OCI-LY1 (cell line): Measurements from ENCODE around the gene CFI.

Experiments used
- H2AFZ ChIP-seq: fragments of 200-600 bp; sonication (generic), shearing (Covaris generic); 2 replicates; pipeline ENCODE4 v1.6.0; 2014; ENCODE audit warnings: antibody characterized with exemption, mild to moderate bottlenecking, low read length
- H3F3A ChIP-seq: fragments of 200-600 bp; sonication (generic), shearing (Covaris generic); 2 replicates; pipeline ENCODE4 v1.6.0; 2014; ENCODE audit warnings: mild to moderate bottlenecking, antibody characterized with exemption, low read length, moderate library complexity; ENCODE audit not compliant: insufficient read depth
- H3K27ac ChIP-seq: fragments of 200-600 bp; sonication (generic); 2 replicates; pipeline ENCODE4 v1.5.1; 2014; ENCODE audit warnings: low read length, mixed run types, mild to moderate bottlenecking, low read depth; ENCODE audit not compliant: poor library complexity, severe bottlenecking
- H3K27me3 ChIP-seq: fragments of 200-600 bp; sonication (generic); 2 replicates; pipeline ENCODE4 v1.6.0; 2014; ENCODE audit warnings: antibody characterized with exemption, mild to moderate bottlenecking, low read length, moderate library complexity; ENCODE audit not compliant: insufficient read depth
- H3K36me3 ChIP-seq: fragments of 200-600 bp; sonication (generic); 2 replicates; pipeline ENCODE4 v1.6.1; 2014; ENCODE audit warnings: mild to moderate bottlenecking, antibody characterized with exemption, low read length, moderate library complexity, mixed read lengths; ENCODE audit not compliant: insufficient read depth
- H3K4me1 ChIP-seq: fragments of 200-600 bp; sonication (generic); 2 replicates; pipeline ENCODE4 v1.5.1; 2014; ENCODE audit warnings: mild to moderate bottlenecking, low read length, moderate library complexity; ENCODE audit not compliant: insufficient read depth, severe bottlenecking
- H3K4me2 ChIP-seq: fragments of 200-600 bp; sonication (generic), shearing (Covaris generic); 2 replicates; pipeline ENCODE4 v1.6.1; 2014; ENCODE audit warnings: low read length
- H3K4me3 ChIP-seq: fragments of 200-600 bp; sonication (generic); 2 replicates; pipeline ENCODE4 v1.5.1; 2014; ENCODE audit warnings: low read length, low read depth, mild to moderate bottlenecking, mixed read lengths; ENCODE audit not compliant: poor library complexity, severe bottlenecking
- H3K79me2 ChIP-seq: fragments of 200-600 bp; shearing (Covaris generic); 2 replicates; pipeline ENCODE4 v1.6.1; 2016; ENCODE audit warnings: mixed run types, low read length, mixed read lengths; ENCODE audit not compliant: insufficient read depth
- H3K9ac ChIP-seq: fragments of 200-600 bp; sonication (generic), shearing (Covaris generic); 2 replicates; pipeline ENCODE4 v1.6.1; 2014; ENCODE audit warnings: mild to moderate bottlenecking, low read length, mixed read lengths
- H3K9me2 ChIP-seq: fragments of 200-600 bp; sonication (generic), shearing (Covaris generic); 2 replicates; pipeline ENCODE4 v1.6.1; 2014; ENCODE audit warnings: low read depth, mild to moderate bottlenecking, low read length, mixed read lengths
- H3K9me3 ChIP-seq: fragments of 200-600 bp; shearing (Covaris generic); 2 replicates; pipeline ENCODE4 v1.6.1; 2014; ENCODE audit warnings: low read length, mixed read lengths
- H4K20me1 ChIP-seq: fragments of 200-600 bp; sonication (generic), shearing (Covaris generic); 2 replicates; pipeline ENCODE4 v1.6.0; 2016; ENCODE audit warnings: mild to moderate bottlenecking, low read length; ENCODE audit not compliant: insufficient read depth
- EZH2 ChIP-seq: fragments of 200-600 bp; sonication (generic), shearing (Covaris generic); IDR thresholded peaks from 2 replicates; pipeline ENCODE4 v1.8.0; 2017; ENCODE audit warnings: borderline replicate concordance, mixed run types, mild to moderate bottlenecking, antibody characterized with exemption, low read length, moderate library complexity, mixed read lengths
- TF ChIP-seq, protein P1 (sequence below): fragments of 200-600 bp; sonication (generic), shearing (Covaris generic); IDR thresholded peaks from 2 replicates; pipeline ENCODE4 v1.5.1; 2017; ENCODE audit warnings: mild to moderate bottlenecking, antibody characterized with exemption, low read length, moderate library complexity, mixed read lengths

Gene CFI

GRCh38 chr4:109713500-109713899, 88.3 kb downstream of the CFI start:
- Histone ChIP-seq H3K4me1 (no peaks in the 10 kb centered on the region), H3K9ac (no peak overlapping the region), H4K20me1 (no peaks in the 10 kb centered on the region), H3K27ac (no peak overlapping the region), H3F3A (0 out of 2 replicates have a peak, but pooled peaks cover 2% of the 10 kb centered on the region), H3K4me3 (no peak overlapping the region), H3K9me3 (no peaks in the 10 kb centered on the region), H2AFZ (no peak overlapping the region), H3K4me2 (no peak overlapping the region), H3K27me3 (no peaks in the 10 kb centered on the region), H3K9me2 (no peaks in the 10 kb centered on the region), H3K79me2 (0 out of 2 replicates have a peak, but pooled peaks cover 5% of the 10 kb centered on the region), H3K36me3 (peaks cover 58% of the 10 kb centered on the region)
- TF ChIP-seq EZH2 = no peak
- TF ChIP-seq, protein P1, sequence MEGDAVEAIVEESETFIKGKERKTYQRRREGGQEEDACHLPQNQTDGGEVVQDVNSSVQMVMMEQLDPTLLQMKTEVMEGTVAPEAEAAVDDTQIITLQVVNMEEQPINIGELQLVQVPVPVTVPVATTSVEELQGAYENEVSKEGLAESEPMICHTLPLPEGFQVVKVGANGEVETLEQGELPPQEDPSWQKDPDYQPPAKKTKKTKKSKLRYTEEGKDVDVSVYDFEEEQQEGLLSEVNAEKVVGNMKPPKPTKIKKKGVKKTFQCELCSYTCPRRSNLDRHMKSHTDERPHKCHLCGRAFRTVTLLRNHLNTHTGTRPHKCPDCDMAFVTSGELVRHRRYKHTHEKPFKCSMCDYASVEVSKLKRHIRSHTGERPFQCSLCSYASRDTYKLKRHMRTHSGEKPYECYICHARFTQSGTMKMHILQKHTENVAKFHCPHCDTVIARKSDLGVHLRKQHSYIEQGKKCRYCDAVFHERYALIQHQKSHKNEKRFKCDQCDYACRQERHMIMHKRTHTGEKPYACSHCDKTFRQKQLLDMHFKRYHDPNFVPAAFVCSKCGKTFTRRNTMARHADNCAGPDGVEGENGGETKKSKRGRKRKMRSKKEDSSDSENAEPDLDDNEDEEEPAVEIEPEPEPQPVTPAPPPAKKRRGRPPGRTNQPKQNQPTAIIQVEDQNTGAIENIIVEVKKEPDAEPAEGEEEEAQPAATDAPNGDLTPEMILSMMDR = no peak

DNA sequence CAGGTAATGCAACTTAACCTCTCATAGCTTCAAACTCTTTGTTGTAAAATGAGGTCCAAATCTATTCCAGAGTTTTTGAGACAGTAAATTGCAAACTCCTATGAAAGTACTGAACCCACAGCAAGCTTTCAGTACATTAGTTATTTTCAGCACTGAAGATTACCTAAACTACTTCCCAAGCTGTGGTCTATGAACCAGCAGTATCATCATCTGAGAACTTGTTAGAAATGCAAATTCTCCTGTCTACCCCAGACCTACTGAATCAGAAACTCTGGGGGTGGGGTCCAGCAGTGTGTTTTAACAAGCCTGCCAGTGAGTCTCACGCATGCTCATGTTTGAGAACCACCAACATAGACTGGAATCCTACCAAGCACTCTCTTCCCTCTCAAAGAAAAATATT, 92.8 kb downstream of the CFI start:
- Histone ChIP-seq H3K9me3 (no peaks in the 10 kb centered on the region), H4K20me1 (no peaks in the 10 kb centered on the region), H3F3A (no peaks in the 10 kb centered on the region), H3K9ac (no peak overlapping the region), H2AFZ (no peak overlapping the region), H3K4me1 (peaks cover under 1% of the 10 kb centered on the region), H3K27me3 (no peaks in the 10 kb centered on the region), H3K9me2 (no peaks in the 10 kb centered on the region), H3K36me3 (peaks cover 27% of the 10 kb centered on the region), H3K4me3 (no peak overlapping the region), H3K27ac (no peak overlapping the region), H3K79me2 (no peaks in the 10 kb centered on the region), H3K4me2 (no peak overlapping the region)
- TF ChIP-seq, protein P1 = no peak
- TF ChIP-seq EZH2 = no peak

GRCh38 chr4:109708435-109708834, 93.4 kb downstream of the CFI start:
- Histone ChIP-seq H3K4me1 (peaks cover 6% of the 10 kb centered on the region), H3K27me3 (no peaks in the 10 kb centered on the region), H3K27ac (no peak overlapping the region), H2AFZ (no peak overlapping the region), H3K9ac (no peak overlapping the region), H3K36me3 (peaks cover 21% of the 10 kb centered on the region), H3K4me2 (no peak overlapping the region), H3K4me3 (no peak overlapping the region), H3K9me3 (no peaks in the 10 kb centered on the region), H4K20me1 (no peaks in the 10 kb centered on the region), H3K9me2 (no peaks in the 10 kb centered on the region), H3F3A (no peaks in the 10 kb centered on the region), H3K79me2 (no peaks in the 10 kb centered on the region)
- TF ChIP-seq EZH2 = no peak
- TF ChIP-seq, protein P1 = no peak
